Measurements from ENCODE around the gene BCL7C. TPM values are rescaled to one million over a fixed set of nuclear protein-coding genes. Genes with fewer than 3 reads are reported as not detected.

BCL7C gene
- total and polyA plus RNA-seq, 2 of the 13 experiments (the other 11 are each of a cell fraction or from before 2014, with no cell fraction given) = 17.7 to 33.8 TPM

DNA sequence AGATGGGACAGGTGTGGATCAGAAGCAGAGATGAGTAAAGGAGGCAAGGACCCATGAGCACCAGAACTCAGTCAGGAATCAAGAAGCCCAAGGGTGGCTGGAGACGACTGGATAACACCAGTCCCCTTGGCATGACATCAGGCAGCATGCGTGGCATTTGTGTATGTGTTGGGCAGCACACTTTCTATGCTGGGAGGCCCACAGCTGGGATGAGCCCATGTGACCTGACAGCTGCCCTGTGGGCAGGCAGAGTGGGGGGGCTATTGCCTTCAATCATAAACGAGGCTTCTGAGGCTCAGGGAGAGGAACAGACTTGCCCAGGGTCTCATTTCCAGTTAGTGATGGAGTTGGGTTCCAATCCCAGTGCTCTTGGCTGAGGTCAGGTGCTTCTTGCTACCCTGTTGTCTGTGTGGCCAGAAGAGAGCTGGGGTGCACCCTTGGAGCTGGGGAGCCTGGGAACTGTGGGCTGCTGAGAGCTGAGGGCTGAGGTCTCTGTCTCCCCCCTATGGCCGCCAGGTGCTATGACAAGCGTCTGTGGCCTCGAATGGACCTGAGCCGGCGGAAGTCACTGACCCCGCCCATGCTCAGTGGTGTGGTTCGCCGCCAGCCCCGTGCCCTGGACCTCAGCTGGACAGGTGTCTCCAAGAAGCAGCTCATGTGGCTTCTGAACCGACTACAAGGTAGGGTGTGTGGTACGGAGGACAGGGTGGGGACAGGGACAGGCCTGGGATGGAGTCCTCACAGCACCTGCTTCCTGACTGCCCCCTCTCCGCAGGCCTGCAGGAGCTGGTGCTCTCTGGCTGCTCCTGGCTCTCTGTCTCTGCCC is 47.9 kb upstream of the BCL7C start (continued):
- TF ChIP-seq ZNF609 (CRISPR knock-in tag; IDR thresholded peaks at IDR 0.05; ENCODE audit: borderline replicate concordance) (no peak), ISX (CRISPR knock-in tag; conservative IDR thresholded peaks at IDR 0.05) (no peak), ZNF850 (CRISPR knock-in tag; conservative IDR thresholded peaks at IDR 0.05) (no peak), RFX5 (IDR thresholded peaks at IDR 0.05; ENCODE audit: low read depth, low read length) (no peak), ZNF121 (CRISPR knock-in tag; IDR thresholded peaks at IDR 0.05) (no peak), ZNF263 (CRISPR knock-in tag; IDR thresholded peaks at IDR 0.05) (no peak), ZFP36L1 (CRISPR knock-in tag; IDR thresholded peaks at IDR 0.05) (no peak), RAD51 (IDR thresholded peaks at IDR 0.05; ENCODE audit: borderline replicate concordance) (no peak), TOPORS (CRISPR knock-in tag; IDR thresholded peaks at IDR 0.05) (no peak), ZBTB42 (CRISPR knock-in tag; IDR thresholded peaks at IDR 0.05) (no peak), SATB2 (CRISPR knock-in tag; IDR thresholded peaks at IDR 0.05) (no peak), NFKB2 (CRISPR knock-in tag; IDR thresholded peaks at IDR 0.05; ENCODE audit: borderline replicate concordance) (peak; percentile 81; the same call in 1 of the 2 replicates), ARID2 (CRISPR knock-in tag; IDR thresholded peaks at IDR 0.05; ENCODE audit: borderline replicate concordance) (no peak), PRDM10 (CRISPR knock-in tag; IDR thresholded peaks at IDR 0.05; ENCODE audit: low read depth) (no peak), ZNF253 (CRISPR knock-in tag; IDR thresholded peaks at IDR 0.05; ENCODE audit: borderline replicate concordance) (no peak), ZSCAN21 (CRISPR knock-in tag; IDR thresholded peaks at IDR 0.05; ENCODE audit: borderline replicate concordance) (peak; percentile 7; the same call in 1 of the 2 replicates)
- TF ChIP-seq, protein P1, sequence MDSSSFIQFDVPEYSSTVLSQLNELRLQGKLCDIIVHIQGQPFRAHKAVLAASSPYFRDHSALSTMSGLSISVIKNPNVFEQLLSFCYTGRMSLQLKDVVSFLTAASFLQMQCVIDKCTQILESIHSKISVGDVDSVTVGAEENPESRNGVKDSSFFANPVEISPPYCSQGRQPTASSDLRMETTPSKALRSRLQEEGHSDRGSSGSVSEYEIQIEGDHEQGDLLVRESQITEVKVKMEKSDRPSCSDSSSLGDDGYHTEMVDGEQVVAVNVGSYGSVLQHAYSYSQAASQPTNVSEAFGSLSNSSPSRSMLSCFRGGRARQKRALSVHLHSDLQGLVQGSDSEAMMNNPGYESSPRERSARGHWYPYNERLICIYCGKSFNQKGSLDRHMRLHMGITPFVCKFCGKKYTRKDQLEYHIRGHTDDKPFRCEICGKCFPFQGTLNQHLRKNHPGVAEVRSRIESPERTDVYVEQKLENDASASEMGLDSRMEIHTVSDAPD (CRISPR knock-in tag; IDR thresholded peaks at IDR 0.05) = no peak
- TF ChIP-seq, protein P2, sequence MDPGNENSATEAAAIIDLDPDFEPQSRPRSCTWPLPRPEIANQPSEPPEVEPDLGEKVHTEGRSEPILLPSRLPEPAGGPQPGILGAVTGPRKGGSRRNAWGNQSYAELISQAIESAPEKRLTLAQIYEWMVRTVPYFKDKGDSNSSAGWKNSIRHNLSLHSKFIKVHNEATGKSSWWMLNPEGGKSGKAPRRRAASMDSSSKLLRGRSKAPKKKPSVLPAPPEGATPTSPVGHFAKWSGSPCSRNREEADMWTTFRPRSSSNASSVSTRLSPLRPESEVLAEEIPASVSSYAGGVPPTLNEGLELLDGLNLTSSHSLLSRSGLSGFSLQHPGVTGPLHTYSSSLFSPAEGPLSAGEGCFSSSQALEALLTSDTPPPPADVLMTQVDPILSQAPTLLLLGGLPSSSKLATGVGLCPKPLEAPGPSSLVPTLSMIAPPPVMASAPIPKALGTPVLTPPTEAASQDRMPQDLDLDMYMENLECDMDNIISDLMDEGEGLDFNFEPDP (CRISPR knock-in tag; conservative IDR thresholded peaks at IDR 0.05) = no peak

Data from HepG2 (cell line).